ENCODE results near the gene UBR1.
"Not testable (repeated sequence)": the region's sequence is repeated elsewhere in the genome, so short reads cannot be mapped to it uniquely, and the experiment has no call there.

UBR1 gene

DNA sequence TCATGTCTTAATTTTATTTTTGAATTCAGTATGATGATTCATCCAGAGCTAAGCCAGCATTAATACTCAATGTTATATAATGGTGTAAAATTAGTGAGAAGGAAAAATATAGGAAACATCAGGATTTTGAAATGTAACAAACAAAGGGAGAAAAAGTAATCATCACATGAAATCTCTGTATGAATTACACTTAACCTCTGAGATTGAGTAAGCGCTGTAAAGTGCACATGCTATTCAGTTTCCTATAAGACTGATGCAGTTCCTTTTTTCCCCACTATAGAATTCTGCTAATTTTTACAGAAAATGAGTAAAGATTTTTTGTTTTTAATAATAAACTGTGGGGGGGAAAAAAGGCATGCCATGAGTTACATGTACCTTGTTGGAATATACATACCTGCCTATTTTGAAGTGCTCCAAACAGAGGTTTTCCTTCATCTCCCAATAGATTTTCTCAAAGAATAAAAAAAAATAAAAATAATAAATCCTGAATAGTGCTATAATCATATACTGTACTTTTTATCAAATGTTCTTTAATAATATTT is 121.3 kb downstream of the UBR1 start:
- no peaks in the 10 kb centered on the region for H3K4me1 ChIP-seq (ENCODE audit: control insufficient read depth in 1 of 2, insufficient read depth in 1 of 2, low read depth in 1 of 2, low read length in 1 of 2)
- H3K4me3 ChIP-seq (ENCODE audit: low read depth in 1 of 2, low read length in 1 of 2), result no peak overlapping the region
- H3K27me3 ChIP-seq, result no peaks in the 10 kb centered on the region
- no peaks in the 10 kb centered on the region for H3K9me3 ChIP-seq
- H3K36me3 ChIP-seq, result peaks cover 69% of the 10 kb centered on the region
- TF ChIP-seq, protein P1, sequence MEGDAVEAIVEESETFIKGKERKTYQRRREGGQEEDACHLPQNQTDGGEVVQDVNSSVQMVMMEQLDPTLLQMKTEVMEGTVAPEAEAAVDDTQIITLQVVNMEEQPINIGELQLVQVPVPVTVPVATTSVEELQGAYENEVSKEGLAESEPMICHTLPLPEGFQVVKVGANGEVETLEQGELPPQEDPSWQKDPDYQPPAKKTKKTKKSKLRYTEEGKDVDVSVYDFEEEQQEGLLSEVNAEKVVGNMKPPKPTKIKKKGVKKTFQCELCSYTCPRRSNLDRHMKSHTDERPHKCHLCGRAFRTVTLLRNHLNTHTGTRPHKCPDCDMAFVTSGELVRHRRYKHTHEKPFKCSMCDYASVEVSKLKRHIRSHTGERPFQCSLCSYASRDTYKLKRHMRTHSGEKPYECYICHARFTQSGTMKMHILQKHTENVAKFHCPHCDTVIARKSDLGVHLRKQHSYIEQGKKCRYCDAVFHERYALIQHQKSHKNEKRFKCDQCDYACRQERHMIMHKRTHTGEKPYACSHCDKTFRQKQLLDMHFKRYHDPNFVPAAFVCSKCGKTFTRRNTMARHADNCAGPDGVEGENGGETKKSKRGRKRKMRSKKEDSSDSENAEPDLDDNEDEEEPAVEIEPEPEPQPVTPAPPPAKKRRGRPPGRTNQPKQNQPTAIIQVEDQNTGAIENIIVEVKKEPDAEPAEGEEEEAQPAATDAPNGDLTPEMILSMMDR (IDR thresholded peaks at IDR 0.05), result no peak
- no peak overlapping the region for H3K27ac ChIP-seq

DNA sequence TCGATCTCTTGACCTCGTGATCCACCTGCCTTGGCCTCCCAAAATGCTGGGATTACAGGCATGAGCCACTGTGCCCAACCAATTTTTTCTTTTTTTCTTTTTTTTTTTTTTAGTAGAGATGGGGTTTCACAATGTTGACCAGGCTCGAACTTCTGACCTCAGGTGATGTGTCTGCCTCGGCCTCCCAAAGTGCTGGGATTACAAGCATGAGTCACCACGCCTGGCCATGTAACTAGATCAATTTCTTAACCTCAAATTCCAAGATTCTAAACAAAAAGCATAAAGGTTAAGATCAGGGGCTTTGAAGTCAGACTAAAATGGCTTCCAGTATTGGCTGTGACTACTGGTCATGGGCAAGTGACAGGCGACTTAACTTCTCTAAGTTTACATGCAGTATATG is 126.7 kb downstream of the UBR1 start:
- H3K27ac ChIP-seq; H3K9me3 ChIP-seq; H3K4me1 ChIP-seq (ENCODE audit: control insufficient read depth in 1 of 2, insufficient read depth in 1 of 2, low read depth in 1 of 2, low read length in 1 of 2); H3K4me3 ChIP-seq (ENCODE audit: low read depth in 1 of 2, low read length in 1 of 2); H3K27me3 ChIP-seq: not testable (repeated sequence)
- H3K36me3 ChIP-seq, result peaks cover 76% of the 10 kb centered on the region

DNA sequence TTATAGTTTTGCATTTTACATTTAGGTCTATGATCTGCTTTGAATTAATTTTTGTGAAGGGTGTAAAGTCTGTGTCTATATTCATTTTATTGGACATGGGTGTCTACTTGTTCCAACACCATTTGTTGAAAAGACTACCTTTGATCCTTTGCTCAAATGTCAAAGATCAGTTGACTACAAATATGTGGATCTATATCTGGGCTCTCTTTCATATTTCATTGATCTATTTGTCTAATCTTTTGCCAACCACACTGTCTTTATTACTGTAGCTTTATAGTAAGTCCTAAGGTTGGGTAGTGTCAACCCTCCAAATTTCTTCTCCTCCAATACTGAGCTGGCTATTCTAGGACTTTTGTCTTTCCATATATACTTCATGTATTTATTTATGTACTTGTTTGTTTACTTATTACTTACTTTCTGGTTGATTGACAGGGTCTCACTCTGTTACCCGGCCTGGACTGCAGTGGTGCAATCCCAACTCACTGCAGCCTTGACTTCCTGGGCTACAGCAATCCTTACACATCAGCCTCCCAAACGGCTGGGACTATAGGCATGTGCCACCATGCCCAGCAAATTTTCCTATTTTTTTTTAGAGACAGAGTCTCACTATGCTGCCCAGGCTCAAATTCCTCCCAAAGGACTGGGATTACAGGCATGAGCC is 131.5 kb downstream of the UBR1 start:
- H3K4me3 ChIP-seq (ENCODE audit: low read depth in 1 of 2, low read length in 1 of 2), result no peak overlapping the region
- TF ChIP-seq, protein P1 (IDR thresholded peaks at IDR 0.05), result no peak
- H3K36me3 ChIP-seq, result peaks cover 70% of the 10 kb centered on the region
- H3K27me3 ChIP-seq, result no peaks in the 10 kb centered on the region
- H3K4me1 ChIP-seq (ENCODE audit: control insufficient read depth in 1 of 2, insufficient read depth in 1 of 2, low read depth in 1 of 2, low read length in 1 of 2), result no peaks in the 10 kb centered on the region
- no peak overlapping the region for H3K27ac ChIP-seq
- no peaks in the 10 kb centered on the region for H3K9me3 ChIP-seq

DNA sequence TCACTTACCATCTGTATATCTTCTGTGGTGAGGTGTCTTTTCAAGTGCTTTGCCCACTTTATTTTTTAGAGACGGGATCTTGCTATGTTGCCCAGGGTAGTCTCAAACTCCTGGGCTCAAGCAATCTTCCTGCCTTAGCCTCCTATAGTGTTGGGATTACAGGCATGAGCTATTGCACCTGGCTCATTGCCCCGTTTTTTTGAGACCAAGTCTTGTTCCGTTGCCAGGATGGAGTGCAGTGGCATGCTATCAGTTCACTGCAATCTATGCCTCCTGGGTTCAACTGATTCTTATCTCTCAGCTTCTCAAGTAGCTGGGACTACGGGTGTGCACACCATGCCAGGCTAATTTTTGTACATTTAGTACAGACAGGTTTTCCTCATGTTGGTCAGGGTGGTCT is 132.7 kb downstream of the UBR1 start:
- H3K36me3 ChIP-seq, result peaks cover 72% of the 10 kb centered on the region

DNA sequence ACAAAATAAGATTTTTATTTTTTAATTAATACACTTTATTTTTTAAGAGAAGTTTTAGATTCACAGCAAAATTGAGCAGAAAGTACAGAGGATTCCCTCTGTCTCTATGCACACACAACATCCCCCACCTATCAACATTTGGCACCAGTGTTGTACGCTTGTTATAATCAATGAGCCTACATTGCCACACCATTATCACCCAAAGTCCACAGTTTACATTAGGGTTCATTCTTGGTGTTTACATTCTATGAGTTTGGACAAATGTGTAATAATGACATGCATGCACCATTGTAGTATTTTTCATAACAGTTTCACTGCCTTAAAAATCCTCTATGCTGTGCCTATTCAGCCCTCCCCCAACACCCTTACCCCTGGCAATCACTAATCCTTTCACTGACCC is 134.0 kb downstream of the UBR1 start:
- peaks cover 66% of the 10 kb centered on the region for H3K36me3 ChIP-seq
- H3K27ac ChIP-seq, result no peak overlapping the region
- no peaks in the 10 kb centered on the region for H3K27me3 ChIP-seq
- H3K4me1 ChIP-seq (ENCODE audit: control insufficient read depth in 1 of 2, insufficient read depth in 1 of 2, low read depth in 1 of 2, low read length in 1 of 2), result no peaks in the 10 kb centered on the region
- no peaks in the 10 kb centered on the region for H3K9me3 ChIP-seq
- TF ChIP-seq, protein P1 (IDR thresholded peaks at IDR 0.05), result no peak
- no peak overlapping the region for H3K4me3 ChIP-seq (ENCODE audit: low read depth in 1 of 2, low read length in 1 of 2)

More for the DNA sequence above, 132.7 kb downstream of the UBR1 start:
- Histone ChIP-seq H3K4me1 (ENCODE audit: control insufficient read depth in 1 of 2, insufficient read depth in 1 of 2, low read depth in 1 of 2, low read length in 1 of 2) (no peaks in the 10 kb centered on the region), H3K27ac (no peak overlapping the region), H3K27me3 (no peaks in the 10 kb centered on the region), H3K9me3 (no peaks in the 10 kb centered on the region), H3K4me3 (ENCODE audit: low read depth in 1 of 2, low read length in 1 of 2) (no peak overlapping the region)
- TF ChIP-seq, protein P1 (IDR thresholded peaks at IDR 0.05), result no peak

DNA sequence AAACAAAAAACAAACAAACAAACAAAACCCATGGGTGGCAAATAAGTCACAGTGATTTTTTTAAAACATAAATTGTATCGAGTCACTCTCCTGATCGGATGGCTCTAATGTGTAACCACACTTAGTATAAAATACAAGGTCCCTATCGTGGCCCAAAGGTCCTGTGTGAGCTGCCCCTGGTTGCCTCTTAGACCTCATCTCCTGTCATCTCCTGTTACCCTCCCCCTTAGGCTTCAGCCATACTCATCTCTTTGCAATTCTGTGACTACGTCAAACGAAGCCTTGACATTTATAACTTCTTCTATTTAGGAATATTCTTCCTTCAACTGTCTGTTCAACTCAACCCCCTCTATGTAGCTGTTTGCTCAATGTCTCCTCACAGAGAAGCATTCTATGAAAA is 141.4 kb downstream of the UBR1 start:
- Histone ChIP-seq H3K4me3 (ENCODE audit: low read depth in 1 of 2, low read length in 1 of 2) (no peak overlapping the region), H3K27me3 (no peaks in the 10 kb centered on the region), H3K36me3 (peaks cover 73% of the 10 kb centered on the region), H3K4me1 (ENCODE audit: control insufficient read depth in 1 of 2, insufficient read depth in 1 of 2, low read depth in 1 of 2, low read length in 1 of 2) (no peaks in the 10 kb centered on the region), H3K9me3 (no peaks in the 10 kb centered on the region), H3K27ac (no peak overlapping the region)
- TF ChIP-seq, protein P1 (IDR thresholded peaks at IDR 0.05), result no peak

All from neutrophil (primary cell).